CD4-positive, alpha-beta T cell treated with Interleukin-21 for 1 hour (primary cell): Measurements from ENCODE around the gene GALK2.

ENCODE experiments used
- DNase-seq: peaks from one replicate; pipeline ENCODE4 v3.0.0-alpha.2; 2020

The GALK2 gene

DNA sequence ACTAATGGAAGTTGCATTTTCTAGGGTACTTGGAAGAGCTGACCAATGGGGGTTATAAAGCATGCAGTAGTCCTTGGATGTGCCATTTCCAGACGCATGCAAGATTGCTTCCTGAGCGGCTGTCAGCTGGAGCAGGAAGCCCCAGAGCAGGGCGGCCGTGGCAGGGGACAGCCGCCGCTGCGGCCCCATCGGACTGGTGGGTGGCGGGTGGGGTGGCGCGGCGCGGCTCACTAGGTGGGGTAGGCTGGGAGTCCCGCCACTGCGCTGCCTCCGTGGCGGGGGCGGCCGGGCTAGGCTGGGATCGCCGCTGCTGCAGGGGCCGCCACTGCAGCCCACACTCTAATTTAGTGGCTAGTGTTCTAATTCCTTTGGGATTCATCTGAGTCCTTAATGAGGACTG lies 196.4 kb downstream of the GALK2 start:
- no peak for DNase-seq

DNA sequence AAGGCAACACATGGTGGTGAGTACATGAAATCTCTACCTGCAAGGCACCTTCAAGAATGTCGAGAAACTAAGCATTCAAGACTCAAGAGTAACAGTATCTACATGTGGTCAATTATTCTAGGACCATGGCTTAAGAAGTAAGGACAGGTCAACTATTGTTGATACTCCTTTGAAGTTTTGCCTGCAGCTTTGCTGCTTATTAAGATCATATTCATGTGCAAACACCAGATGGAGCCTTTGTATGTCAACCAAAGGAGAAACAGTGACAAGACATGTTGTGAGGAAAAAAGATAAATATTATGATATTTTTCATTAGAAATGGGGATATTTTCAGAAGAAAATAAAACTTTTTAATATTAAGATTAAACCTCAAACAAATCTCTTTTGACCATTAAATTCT lies 200.7 kb downstream of the GALK2 start:
- DNase-seq: no peak

DNA sequence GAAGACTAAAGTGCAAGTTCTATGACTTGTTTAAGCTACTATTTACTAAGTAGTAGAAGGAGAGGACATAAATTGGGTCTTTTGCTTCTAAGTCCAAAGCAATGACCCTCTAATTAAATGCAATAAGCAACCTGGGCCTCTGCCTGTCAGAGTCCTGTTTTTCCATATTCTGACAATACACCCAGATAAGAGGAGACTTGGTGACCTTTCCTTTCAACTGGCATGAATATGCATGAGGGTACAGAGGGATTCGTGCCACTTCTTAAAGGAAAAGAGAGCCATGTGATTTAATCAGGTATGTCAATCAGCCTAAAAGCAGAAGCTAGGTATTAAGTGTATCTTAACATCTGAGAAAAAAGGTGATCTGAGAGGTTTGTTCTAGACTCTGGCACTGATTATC lies 202.3 kb downstream of the GALK2 start:
- no peak for DNase-seq

DNA sequence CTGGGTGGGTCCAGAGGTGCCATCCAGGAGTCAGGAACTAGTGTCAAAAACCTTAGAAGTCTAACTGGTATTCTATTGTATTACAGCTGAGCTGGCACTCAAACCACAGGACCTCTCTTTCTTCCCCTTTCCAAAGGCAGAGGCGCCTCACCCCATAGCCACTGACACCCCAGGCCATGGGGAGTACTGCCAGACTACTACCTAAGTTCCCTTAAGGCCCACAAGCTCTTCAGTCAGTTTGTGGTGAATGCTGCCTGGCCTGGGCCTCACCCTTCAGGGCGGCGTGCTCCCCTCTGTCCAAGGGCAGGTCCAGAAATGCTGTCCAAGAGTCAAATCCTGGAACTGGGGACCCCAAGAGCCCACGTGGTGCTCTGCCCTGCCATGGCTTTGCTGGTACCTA lies 209.9 kb downstream of the GALK2 start:
- no peak for DNase-seq

DNA sequence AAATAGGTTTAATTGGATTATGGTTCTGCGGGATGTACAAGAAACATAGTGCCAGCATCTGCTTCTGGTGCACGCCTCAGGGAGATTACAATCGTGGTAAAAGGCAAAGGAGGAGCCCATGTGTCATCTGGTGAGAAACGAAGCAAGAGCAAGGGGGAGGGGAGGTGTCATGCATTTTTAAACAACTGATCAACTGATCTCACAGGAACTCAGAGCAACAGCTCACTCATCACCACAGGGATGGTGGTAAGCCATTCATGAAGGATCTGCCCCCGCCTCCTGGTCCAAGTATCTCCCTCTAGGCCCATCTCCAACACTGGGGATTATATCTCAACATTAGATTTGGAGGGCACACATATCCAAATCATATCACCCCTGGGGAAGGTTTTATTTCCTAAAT lies 210.9 kb downstream of the GALK2 start:
- no peak for DNase-seq
